Measurements from ENCODE around the gene GTF2F2.

GRCh38 chr13:45162821-45163220 lies 42.5 kb downstream of the GTF2F2 start:
- TF ChIP-seq CTCF (IDR thresholded peaks at IDR 0.05 in 4 of 5, conservative IDR thresholded peaks at IDR 0.05 in 1 of 5), result no peak
- TF ChIP-seq POLR2A (IDR thresholded peaks at IDR 0.05), result no peak
